Fibroblast of lung (primary cell): ENCODE measurements around the gene CCL18. TPM values are rescaled to one million over a fixed set of nuclear protein-coding genes. Genes with fewer than 3 reads are reported as not detected.
"Not testable (repeated sequence)": the region's sequence is repeated elsewhere in the genome, so short reads cannot be mapped to it uniquely, and the experiment has no call there.

ENCODE experiments used
- DNase-seq, 2 donors: peaks; one replicate each; pipeline versions ENCODE4 v3.0.0 to v3.0.0-alpha.2; 2010; ENCODE audit warnings: low read depth in 2 of 2
- H2AFZ ChIP-seq: 2 replicates; pipeline ENCODE4 v1.5.1; 2012; ENCODE audit warnings: low read length, control low read depth, inconsistent platforms
- H3K27ac ChIP-seq: 2 replicates; pipeline ENCODE4 v1.5.1; 2011; ENCODE audit warnings: low read length, control low read depth; ENCODE audit not compliant: insufficient read depth
- H3K27me3 ChIP-seq: 2 replicates; pipeline ENCODE4 v1.5.1; 2011; ENCODE audit warnings: mild to moderate bottlenecking, low read length; ENCODE audit not compliant: control insufficient read depth, insufficient read depth
- H3K36me3 ChIP-seq: 2 replicates; pipeline ENCODE4 v1.5.1; 2011; ENCODE audit warnings: low read length; ENCODE audit not compliant: control insufficient read depth, insufficient read depth
- H3K4me1 ChIP-seq: 2 replicates; pipeline ENCODE4 v1.5.1; 2011; ENCODE audit warnings: low read length; ENCODE audit not compliant: control insufficient read depth, insufficient read depth; ENCODE audit errors: extremely low read depth
- H3K4me2 ChIP-seq: 2 replicates; pipeline ENCODE4 v1.5.1; 2011; ENCODE audit warnings: low read length, control low read depth; ENCODE audit not compliant: insufficient read depth; ENCODE audit errors: extremely low read depth
- H3K4me3 ChIP-seq, 4 experiments: fragments of 200-600 bp in 1 of 4; sonication (generic) in 1 of 4; replicated peaks in 1 of 4; 2 replicates each; pipeline ENCODE4 v1.5.1; 2011 to 2016; ENCODE audit warnings: low read length in 4 of 4, low read depth in 3 of 4, mild to moderate bottlenecking in 3 of 4, control low read depth in 2 of 4, inconsistent platforms in 1 of 4, mixed read lengths in 1 of 4; ENCODE audit not compliant: insufficient read depth in 1 of 4; ENCODE audit errors: control extremely low read depth in 1 of 4
- H3K79me2 ChIP-seq: 2 replicates; pipeline ENCODE4 v1.5.1; 2012; ENCODE audit warnings: mild to moderate bottlenecking, low read length, inconsistent platforms; ENCODE audit not compliant: control insufficient read depth, insufficient read depth
- H3K9ac ChIP-seq: 2 replicates; pipeline ENCODE4 v1.5.1; 2011; ENCODE audit warnings: mild to moderate bottlenecking, low read length, control low read depth; ENCODE audit not compliant: insufficient read depth
- H3K9me3 ChIP-seq: 2 replicates; pipeline ENCODE4 v1.5.1; 2012; ENCODE audit warnings: low read depth, low read length; ENCODE audit not compliant: control insufficient read depth, insufficient read depth
- H4K20me1 ChIP-seq: 2 replicates; pipeline ENCODE4 v1.5.1; 2011; ENCODE audit warnings: low read length; ENCODE audit not compliant: control insufficient read depth, insufficient read depth; ENCODE audit errors: extremely low read depth
- EZH2 ChIP-seq: IDR thresholded peaks from 2 replicates; pipeline ENCODE4 v1.5.1; 2012; ENCODE audit warnings: low read length, control low read depth, mild to moderate bottlenecking; ENCODE audit errors: missing control alignments
- polyA plus RNA-seq, 2 donors: library from polyadenylated mRNA; depleted of rRNA in 1 of 2; stranded (reverse) in 1 of 2; unstranded in 1 of 2; fragments of >200 nt; gene quantifications; 2 replicates each; pipeline ENCODE4 v1.2.1, GENCODE V29; 2011 to 2012; ENCODE audit warnings: missing spikeins in 1 of 2
- total RNA-seq: library from RNA; depleted of rRNA; stranded (reverse); fragments of >200 nt; gene quantifications from 2 replicates; pipeline ENCODE4 v1.2.1, GENCODE V29; 2014
- TF ChIP-seq, protein P1 (sequence below), 2 donors: IDR thresholded peaks in 1 of 2; conservative IDR thresholded peaks in 1 of 2; 1 replicate in 1 of 2; 2 replicates in 1 of 2; pipeline ENCODE4 v1.5.1; 2011 to 2012; ENCODE audit warnings: low read length in 2 of 2, control low read depth in 1 of 2, inconsistent platforms in 1 of 2, low read depth in 1 of 2, mild to moderate bottlenecking in 1 of 2

The CCL18 gene
- total and polyA plus RNA-seq, 2 donors (not counting 1 experiment from before 2014, with no cell fraction given), result not detected

- no peaks in the 10 kb centered on the region for H3K4me1 ChIP-seq
- TF ChIP-seq EZH2, result no peak
- TF ChIP-seq, protein P1, sequence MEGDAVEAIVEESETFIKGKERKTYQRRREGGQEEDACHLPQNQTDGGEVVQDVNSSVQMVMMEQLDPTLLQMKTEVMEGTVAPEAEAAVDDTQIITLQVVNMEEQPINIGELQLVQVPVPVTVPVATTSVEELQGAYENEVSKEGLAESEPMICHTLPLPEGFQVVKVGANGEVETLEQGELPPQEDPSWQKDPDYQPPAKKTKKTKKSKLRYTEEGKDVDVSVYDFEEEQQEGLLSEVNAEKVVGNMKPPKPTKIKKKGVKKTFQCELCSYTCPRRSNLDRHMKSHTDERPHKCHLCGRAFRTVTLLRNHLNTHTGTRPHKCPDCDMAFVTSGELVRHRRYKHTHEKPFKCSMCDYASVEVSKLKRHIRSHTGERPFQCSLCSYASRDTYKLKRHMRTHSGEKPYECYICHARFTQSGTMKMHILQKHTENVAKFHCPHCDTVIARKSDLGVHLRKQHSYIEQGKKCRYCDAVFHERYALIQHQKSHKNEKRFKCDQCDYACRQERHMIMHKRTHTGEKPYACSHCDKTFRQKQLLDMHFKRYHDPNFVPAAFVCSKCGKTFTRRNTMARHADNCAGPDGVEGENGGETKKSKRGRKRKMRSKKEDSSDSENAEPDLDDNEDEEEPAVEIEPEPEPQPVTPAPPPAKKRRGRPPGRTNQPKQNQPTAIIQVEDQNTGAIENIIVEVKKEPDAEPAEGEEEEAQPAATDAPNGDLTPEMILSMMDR (conservative IDR thresholded peaks at IDR 0.05 in 1 of 2, IDR thresholded peaks at IDR 0.05 in 1 of 2; ENCODE audit: low read depth in 1 of 2, low read length in 2 of 2), result no peak
- H4K20me1 ChIP-seq, result no peaks in the 10 kb centered on the region
- H2AFZ ChIP-seq, result no peak overlapping the region
- H3K4me3 ChIP-seq, result no peak overlapping the region
- no peak overlapping the region for H3K9ac ChIP-seq
- no peaks in the 10 kb centered on the region for H3K9me3 ChIP-seq
- no peak overlapping the region for H3K27ac ChIP-seq
- no peaks in the 10 kb centered on the region for H3K79me2 ChIP-seq
- peak in 1 of 2 donors; percentile 6 for DNase-seq
- H3K4me2 ChIP-seq, result no peak overlapping the region
- no peaks in the 10 kb centered on the region for H3K27me3 ChIP-seq
- H3K36me3 ChIP-seq, result no peaks in the 10 kb centered on the region
Observed at GRCh38 chr17:36085765-36086164, 21.7 kb downstream of the CCL18 start.

GRCh38 chr17:36086791-36087190 is 22.7 kb downstream of the CCL18 start:
- Histone ChIP-seq H3K4me1 (no peaks in the 10 kb centered on the region), H3K9me3 (no peaks in the 10 kb centered on the region), H3K4me2 (no peak overlapping the region), H3K27me3 (no peaks in the 10 kb centered on the region), H3K4me3 (no peak overlapping the region), H3K9ac (no peak overlapping the region), H2AFZ (no peak overlapping the region), H3K79me2 (no peaks in the 10 kb centered on the region), H4K20me1 (no peaks in the 10 kb centered on the region), H3K36me3 (no peaks in the 10 kb centered on the region), H3K27ac (no peak overlapping the region)
- no peak for TF ChIP-seq EZH2
- TF ChIP-seq, protein P1 (conservative IDR thresholded peaks at IDR 0.05 in 1 of 2, IDR thresholded peaks at IDR 0.05 in 1 of 2; ENCODE audit: low read depth in 1 of 2, low read length in 2 of 2), result no peak
- no peak for DNase-seq

DNA sequence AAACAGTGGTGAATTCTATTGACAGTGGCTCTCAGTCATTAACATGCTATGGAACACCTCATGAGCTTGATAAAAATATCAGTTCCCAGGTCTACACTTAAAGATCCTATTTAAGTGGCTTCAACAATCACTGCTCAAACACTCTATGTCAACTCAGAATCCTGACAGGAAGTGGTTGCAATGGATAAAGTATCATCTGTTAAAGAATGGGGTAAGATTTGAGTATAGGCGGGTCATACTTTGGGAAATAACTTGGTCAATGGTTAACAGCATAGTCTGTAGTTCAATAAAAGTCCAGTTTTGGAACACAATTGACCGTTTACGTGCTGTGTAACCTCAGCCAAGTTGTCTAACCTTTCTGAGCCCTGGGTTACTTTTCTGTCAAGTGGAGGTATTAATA is 23.4 kb downstream of the CCL18 start:
- not testable (repeated sequence) for DNase-seq, H3K4me3 ChIP-seq, H3K36me3 ChIP-seq, H3K79me2 ChIP-seq, H3K27ac ChIP-seq, H3K4me1 ChIP-seq, H3K27me3 ChIP-seq, H4K20me1 ChIP-seq, H3K4me2 ChIP-seq, H2AFZ ChIP-seq, H3K9me3 ChIP-seq, H3K9ac ChIP-seq

- H3K27me3 ChIP-seq, H3K27ac ChIP-seq, H3K79me2 ChIP-seq, H3K9me3 ChIP-seq, H4K20me1 ChIP-seq, H2AFZ ChIP-seq, DNase-seq, H3K4me1 ChIP-seq, H3K4me2 ChIP-seq, H3K9ac ChIP-seq, H3K36me3 ChIP-seq, H3K4me3 ChIP-seq: not testable (repeated sequence)
Observed at GRCh38 chr17:36087897-36088572, 24.0 kb downstream of the CCL18 start.
